Neural cell (in vitro differentiated cells): ENCODE data around the gene PANK4.
"Not testable (repeated sequence)": the region's sequence is repeated elsewhere in the genome, so short reads cannot be mapped to it uniquely, and the experiment has no call there.

ENCODE experiments used
- EP300 ChIP-seq: fragments of 450-650 bp; conservative IDR thresholded peaks from 2 replicates; pipeline ENCODE4 v1.6.1; 2014; ENCODE audit warnings: antibody characterized with exemption, mild to moderate bottlenecking, moderate library complexity; ENCODE audit not compliant: poor library complexity, severe bottlenecking
- POLR2AphosphoS5 ChIP-seq: IDR thresholded peaks from 2 replicates; pipeline ENCODE4 v1.6.1; 2012
- RAD21 ChIP-seq: fragments of 450-650 bp; conservative IDR thresholded peaks from 2 replicates; pipeline ENCODE4 v1.6.1; 2014; ENCODE audit warnings: antibody characterized with exemption, mild to moderate bottlenecking, moderate library complexity
- SMC3 ChIP-seq: fragments of 450-650 bp; conservative IDR thresholded peaks from 2 replicates; pipeline ENCODE4 v1.6.1; 2014; ENCODE audit warnings: antibody characterized with exemption, mild to moderate bottlenecking, moderate library complexity; ENCODE audit not compliant: poor library complexity
- TAF1 ChIP-seq: IDR thresholded peaks from 2 replicates; pipeline ENCODE4 v1.6.1; 2012; ENCODE audit warnings: low read depth
- TF ChIP-seq, protein P1 (sequence below): IDR thresholded peaks from 2 replicates; pipeline ENCODE4 v1.6.1; 2012; ENCODE audit warnings: borderline replicate concordance
- TF ChIP-seq, protein P2 (sequence below): fragments of 450-650 bp; IDR thresholded peaks from 2 replicates; pipeline ENCODE4 v1.5.1; 2014; ENCODE audit warnings: antibody characterized with exemption, mild to moderate bottlenecking, moderate library complexity; ENCODE audit not compliant: poor library complexity, severe bottlenecking

DNA sequence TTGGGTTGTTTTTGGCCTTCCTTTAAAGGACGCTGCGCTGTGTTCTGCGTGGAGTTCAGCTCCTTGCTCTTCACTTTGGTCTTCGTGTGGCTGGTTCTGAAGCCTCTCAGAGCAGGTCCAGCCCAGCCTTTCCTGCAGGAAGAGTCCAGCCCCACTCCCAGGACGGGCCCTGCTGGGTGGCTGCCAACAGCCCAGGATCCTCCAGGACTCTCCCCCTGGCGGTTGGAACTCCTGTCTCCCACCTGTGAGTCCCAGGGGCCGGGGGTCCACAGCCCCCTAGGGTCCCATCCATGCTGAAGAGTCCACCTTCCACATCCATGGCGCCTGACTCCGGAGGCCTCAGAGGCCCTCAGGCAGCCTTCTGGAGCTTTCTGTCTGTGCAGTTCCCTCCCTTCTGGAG lies 25.1 kb upstream of the PANK4 start:
- TF ChIP-seq, protein P1, sequence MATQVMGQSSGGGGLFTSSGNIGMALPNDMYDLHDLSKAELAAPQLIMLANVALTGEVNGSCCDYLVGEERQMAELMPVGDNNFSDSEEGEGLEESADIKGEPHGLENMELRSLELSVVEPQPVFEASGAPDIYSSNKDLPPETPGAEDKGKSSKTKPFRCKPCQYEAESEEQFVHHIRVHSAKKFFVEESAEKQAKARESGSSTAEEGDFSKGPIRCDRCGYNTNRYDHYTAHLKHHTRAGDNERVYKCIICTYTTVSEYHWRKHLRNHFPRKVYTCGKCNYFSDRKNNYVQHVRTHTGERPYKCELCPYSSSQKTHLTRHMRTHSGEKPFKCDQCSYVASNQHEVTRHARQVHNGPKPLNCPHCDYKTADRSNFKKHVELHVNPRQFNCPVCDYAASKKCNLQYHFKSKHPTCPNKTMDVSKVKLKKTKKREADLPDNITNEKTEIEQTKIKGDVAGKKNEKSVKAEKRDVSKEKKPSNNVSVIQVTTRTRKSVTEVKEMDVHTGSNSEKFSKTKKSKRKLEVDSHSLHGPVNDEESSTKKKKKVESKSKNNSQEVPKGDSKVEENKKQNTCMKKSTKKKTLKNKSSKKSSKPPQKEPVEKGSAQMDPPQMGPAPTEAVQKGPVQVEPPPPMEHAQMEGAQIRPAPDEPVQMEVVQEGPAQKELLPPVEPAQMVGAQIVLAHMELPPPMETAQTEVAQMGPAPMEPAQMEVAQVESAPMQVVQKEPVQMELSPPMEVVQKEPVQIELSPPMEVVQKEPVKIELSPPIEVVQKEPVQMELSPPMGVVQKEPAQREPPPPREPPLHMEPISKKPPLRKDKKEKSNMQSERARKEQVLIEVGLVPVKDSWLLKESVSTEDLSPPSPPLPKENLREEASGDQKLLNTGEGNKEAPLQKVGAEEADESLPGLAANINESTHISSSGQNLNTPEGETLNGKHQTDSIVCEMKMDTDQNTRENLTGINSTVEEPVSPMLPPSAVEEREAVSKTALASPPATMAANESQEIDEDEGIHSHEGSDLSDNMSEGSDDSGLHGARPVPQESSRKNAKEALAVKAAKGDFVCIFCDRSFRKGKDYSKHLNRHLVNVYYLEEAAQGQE = not testable (repeated sequence)
- TF ChIP-seq, protein P2, sequence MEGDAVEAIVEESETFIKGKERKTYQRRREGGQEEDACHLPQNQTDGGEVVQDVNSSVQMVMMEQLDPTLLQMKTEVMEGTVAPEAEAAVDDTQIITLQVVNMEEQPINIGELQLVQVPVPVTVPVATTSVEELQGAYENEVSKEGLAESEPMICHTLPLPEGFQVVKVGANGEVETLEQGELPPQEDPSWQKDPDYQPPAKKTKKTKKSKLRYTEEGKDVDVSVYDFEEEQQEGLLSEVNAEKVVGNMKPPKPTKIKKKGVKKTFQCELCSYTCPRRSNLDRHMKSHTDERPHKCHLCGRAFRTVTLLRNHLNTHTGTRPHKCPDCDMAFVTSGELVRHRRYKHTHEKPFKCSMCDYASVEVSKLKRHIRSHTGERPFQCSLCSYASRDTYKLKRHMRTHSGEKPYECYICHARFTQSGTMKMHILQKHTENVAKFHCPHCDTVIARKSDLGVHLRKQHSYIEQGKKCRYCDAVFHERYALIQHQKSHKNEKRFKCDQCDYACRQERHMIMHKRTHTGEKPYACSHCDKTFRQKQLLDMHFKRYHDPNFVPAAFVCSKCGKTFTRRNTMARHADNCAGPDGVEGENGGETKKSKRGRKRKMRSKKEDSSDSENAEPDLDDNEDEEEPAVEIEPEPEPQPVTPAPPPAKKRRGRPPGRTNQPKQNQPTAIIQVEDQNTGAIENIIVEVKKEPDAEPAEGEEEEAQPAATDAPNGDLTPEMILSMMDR = not testable (repeated sequence)
- not testable (repeated sequence) for TF ChIP-seq POLR2AphosphoS5, TAF1, SMC3, RAD21, EP300
